Caki2 (cell line): ENCODE data around the gene ATIC. TPM values are rescaled to one million over a fixed set of nuclear protein-coding genes. Genes with fewer than 3 reads are reported as not detected.
"Not testable (repeated sequence)": the region's sequence is repeated elsewhere in the genome, so short reads cannot be mapped to it uniquely, and the experiment has no call there.

Experiments used
- DNase-seq: peaks from one replicate; pipeline ENCODE4 v3.0.0-alpha.2; 2015; ENCODE audit warnings: low read depth
- in situ Hi-C: cut with HindIII; loops from 2 replicates; pipeline ENCODE4 v1.10.0; 2016; ENCODE audit warnings: low sequenced_read_pairs, low pct_unique_long_range_greater_than_20kb, mixed read lengths
- total RNA-seq: library from RNA; depleted of rRNA; stranded (reverse); fragments of >200 nt; shearing (Covaris generic); gene quantifications from 2 replicates; pipeline ENCODE4 v1.2.3, GENCODE V29; 2014; ENCODE audit warnings: low replicate concordance

Gene ATIC
- total RNA-seq, 1 experiment from 2014 or later = 55.3 TPM

- in situ Hi-C loops = no loop called here
- DNase-seq = no peak
Observed at GRCh38 chr2:215301994-215302393, 9.9 kb upstream of the ATIC start.

- DNase-seq, in situ Hi-C loops: not testable (repeated sequence)
Observed at GRCh38 chr2:215311259-215311624, 617 bp upstream of the ATIC start.

GRCh38 chr2:215313255-215313613, 1.4 kb downstream of the ATIC start:
- no peak for DNase-seq
- in situ Hi-C loops = no loop called here

GRCh38 chr2:215314896-215315295, 3.0 kb downstream of the ATIC start:
- in situ Hi-C loops = no loop called here
- DNase-seq = no peak

GRCh38 chr2:215315301-215315700, 3.4 kb downstream of the ATIC start:
- no peak for DNase-seq
- in situ Hi-C loops = no loop called here

GRCh38 chr2:215316336-215316735, 4.5 kb downstream of the ATIC start:
- in situ Hi-C loops = no loop called here
- no peak for DNase-seq

GRCh38 chr2:215319500-215319899, 7.6 kb downstream of the ATIC start:
- in situ Hi-C loops = no loop called here
- no peak for DNase-seq

GRCh38 chr2:215320102-215320501, 8.2 kb downstream of the ATIC start:
- in situ Hi-C loops = no loop called here
- DNase-seq = no peak

- in situ Hi-C loops = no loop called here
- DNase-seq = no peak
Observed at GRCh38 chr2:215320679-215321078, 8.8 kb downstream of the ATIC start.

GRCh38 chr2:215324811-215325210, 13.0 kb downstream of the ATIC start:
- in situ Hi-C loops = no loop called here
- DNase-seq = no peak

- in situ Hi-C loops = no loop called here
- no peak for DNase-seq
Observed at GRCh38 chr2:215328066-215328465, 16.2 kb downstream of the ATIC start.

- DNase-seq = peak; percentile 92
- in situ Hi-C loops = no loop called here
Observed at GRCh38 chr2:215332872-215333595, 21.2 kb downstream of the ATIC start.

- no peak for DNase-seq
- in situ Hi-C loops = no loop called here
Observed at GRCh38 chr2:215338883-215339679, 27.2 kb downstream of the ATIC start.

GRCh38 chr2:215347878-215348277, 36.0 kb downstream of the ATIC start:
- no peak for DNase-seq
- in situ Hi-C loops = no loop called here

- in situ Hi-C loops = no loop called here
Observed at GRCh38 chr2:215352602-215353001, 40.7 kb downstream of the ATIC start.

GRCh38 chr2:215354771-215355695, 43.2 kb downstream of the ATIC start:
- in situ Hi-C loops = no loop called here
- DNase-seq = no peak

More at GRCh38 chr2:215352602-215353001, 40.7 kb downstream of the ATIC start:
- DNase-seq = no peak

GRCh38 chr2:215355801-215356200, 43.9 kb downstream of the ATIC start:
- in situ Hi-C loops = no loop called here
- DNase-seq = no peak

- in situ Hi-C loops = no loop called here
- no peak for DNase-seq
Observed at GRCh38 chr2:215356334-215356947, 44.6 kb downstream of the ATIC start.
